K562 (cell line): ENCODE results near the gene TFPI. TPM values are rescaled to one million over a fixed set of nuclear protein-coding genes. Genes with fewer than 3 reads are reported as not detected.
A peak's percentile ranks its signal among the peaks of the same experiment; 100 is the strongest.

ENCODE experiments used
- BRF1 ChIP-seq: IDR thresholded peaks from 3 replicates; pipeline ENCODE4 v1.6.1; 2011; ENCODE audit warnings: borderline replicate concordance, mild to moderate bottlenecking; ENCODE audit not compliant: insufficient read length; ENCODE audit errors: extremely low read depth
- CBFA2T3 ChIP-seq: fragments of 450-650 bp; IDR thresholded peaks from 2 replicates; pipeline ENCODE4 v1.6.1; 2017
- DACH1 ChIP-seq: fragments of 450-650 bp; IDR thresholded peaks from 2 replicates; pipeline ENCODE4 v1.6.1; 2018; ENCODE audit not compliant: partially characterized antibody
- E2F3 ChIP-seq: fragments of 250-450 bp; sonication (Bioruptor Pico); IDR thresholded peaks from 2 replicates; pipeline ENCODE4 v1.4.0; 2020; ENCODE audit warnings: mild to moderate bottlenecking
- HCFC1 ChIP-seq: IDR thresholded peaks from 2 replicates; pipeline ENCODE4 v1.6.1; 2012; ENCODE audit warnings: low read depth, low read length, improper control_type of control experiment
- LARP7 ChIP-seq: fragments of 450-650 bp; IDR thresholded peaks from 2 replicates; pipeline ENCODE4 v1.6.1; 2016
- NFXL1 ChIP-seq: fragments of 450-650 bp; formaldehyde crosslinking; IDR thresholded peaks from 2 replicates; pipeline ENCODE4 v1.4.0; 2021; ENCODE audit warnings: mild to moderate bottlenecking
- POLR3A ChIP-seq: IDR thresholded peaks from 2 replicates; pipeline ENCODE4 v1.6.1; 2011; ENCODE audit warnings: borderline replicate concordance, mild to moderate bottlenecking, moderate library complexity; ENCODE audit not compliant: insufficient read length, insufficient read depth; ENCODE audit errors: extremely low read depth
- RBM14 ChIP-seq: fragments of 200-400 bp; formaldehyde crosslinking; IDR thresholded peaks from 2 replicates; pipeline ENCODE4 v1.6.1; 2018; ENCODE audit warnings: low read depth, mild to moderate bottlenecking, low read length, moderate library complexity, borderline replicate concordance; ENCODE audit not compliant: insufficient read depth
- ZEB2 ChIP-seq: fragments of 450-650 bp; IDR thresholded peaks from 2 replicates; pipeline ENCODE4 v1.6.1; 2016
- ZFX ChIP-seq: sonication (generic); formaldehyde crosslinking; IDR thresholded peaks from 2 replicates; pipeline ENCODE4 v1.8.0; 2022; ENCODE audit warnings: mild to moderate bottlenecking, missing genetic modification reagents, moderate library complexity
- ZNF175 ChIP-seq: fragments of 200-800 bp; sonication (Bioruptor generic); IDR thresholded peaks from 2 replicates; pipeline ENCODE4 v1.6.1; 2016; ENCODE audit warnings: low read depth, mild to moderate bottlenecking, missing genetic modification characterization, missing compliant biosample characterization
- ZNF778 ChIP-seq: fragments of 450-650 bp; formaldehyde crosslinking; IDR thresholded peaks from 2 replicates; pipeline ENCODE4 v1.4.0; 2020; ENCODE audit warnings: mild to moderate bottlenecking, moderate library complexity
- polyA plus RNA-seq, 8 experiments: library from polyadenylated mRNA; depleted of rRNA in 4 of 8; stranded (reverse) in 5 of 8; unstranded in 3 of 8; fragments of >200 nt; fragmentation: Nextera tagmentation in 2 of 8; fragmentation: Illumina TruSeq in 1 of 8; extraction: Ambion mirVana in 2 of 8; extraction: Trizol in 1 of 8; gene quantifications; 2 replicates each; pipeline versions ENCODE4 v1.2.1 to v1.2.3, GENCODE V29; 2011 to 2014; ENCODE audit warnings: inconsistent platforms in 1 of 8, missing spikeins in 1 of 8
- total RNA-seq, 7 experiments: library from RNA; depleted of rRNA in 6 of 7; stranded (reverse); fragments of >200 nt in 6 of 7; fragmentation: Illumina TruSeq in 2 of 7; extraction: Trizol in 2 of 7; gene quantifications; 2 replicates each; pipeline versions ENCODE4 v1.2.1 to v1.2.3, GENCODE V29; 2011 to 2021; ENCODE audit warnings: low replicate concordance in 1 of 7
- TF ChIP-seq, protein P1 (sequence below): fragments of 250-450 bp; sonication (Bioruptor Pico); IDR thresholded peaks from 2 replicates; pipeline ENCODE4 v1.4.0; 2020
- TF ChIP-seq, protein P2 (sequence below): fragments of 250-450 bp; sonication (Bioruptor Pico); IDR thresholded peaks from 2 replicates; pipeline ENCODE4 v1.4.0; 2020; ENCODE audit warnings: mild to moderate bottlenecking, moderate library complexity, borderline replicate concordance
- TF ChIP-seq, protein P3 (sequence below): fragments of 450-650 bp; IDR thresholded peaks from 2 replicates; pipeline ENCODE4 v1.6.1; 2016; ENCODE audit warnings: antibody characterized with exemption

TFPI gene
- total and polyA plus RNA-seq, 9 of the 15 experiments (the other 6 are each of a cell fraction or from before 2014, with no cell fraction given) = 53.5 to 219 (median 100) TPM

DNA sequence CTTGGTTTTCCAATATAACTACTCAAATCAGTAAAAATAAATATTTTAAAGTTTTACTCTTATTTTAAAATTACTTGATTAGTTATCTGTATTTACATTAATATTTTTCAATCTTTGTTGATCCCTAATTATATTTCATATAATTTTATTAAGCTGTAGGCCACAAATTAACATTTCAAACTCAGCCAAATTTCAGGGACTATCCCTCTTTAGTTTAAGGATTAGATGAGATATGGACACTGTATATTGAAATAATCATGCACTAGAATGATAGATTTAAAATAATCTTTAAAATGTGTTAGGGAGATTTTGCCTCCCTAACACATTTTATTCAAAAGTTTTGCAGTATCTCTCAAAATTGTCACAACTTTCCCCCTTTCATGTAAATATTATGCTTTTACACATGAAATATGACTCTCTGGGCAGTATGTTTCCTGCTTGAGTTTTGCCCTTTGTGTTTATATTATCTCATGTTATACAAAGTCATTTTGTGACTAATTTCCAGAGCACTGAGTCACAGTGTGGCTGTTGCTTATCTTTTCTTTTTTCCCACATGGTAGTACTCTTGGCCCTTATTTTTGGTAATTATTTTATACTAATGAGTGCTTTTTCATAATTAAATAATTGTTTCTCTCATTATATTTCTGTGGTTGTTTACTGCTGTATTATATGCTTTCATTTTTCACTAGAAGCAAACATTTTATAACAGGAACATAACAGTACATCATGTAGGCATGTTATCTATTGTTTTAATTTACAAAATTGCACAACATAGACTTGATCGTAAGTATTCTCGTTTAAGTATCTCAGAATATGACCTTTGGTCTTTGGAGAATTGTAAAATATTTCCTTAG lies 1.2 kb downstream of the TFPI start (continued):
- TF ChIP-seq E2F3 (CRISPR knock-in tag) (no peak), ZEB2 (0 out of 2 replicates have a peak, but pooled peaks have one; percentile 17), POLR3A (no peak), ZFX (no peak; the same call in 1 of the 2 replicates), LARP7 (peak; percentile 64; the same call in 1 of the 2 replicates), DACH1 (peak; percentile 80), RBM14 (no peak), HCFC1 (no peak), ZNF778 (CRISPR knock-in tag) (no peak), BRF1 (no peak), CBFA2T3 (peak; percentile 65), ZNF175 (no peak), NFXL1 (CRISPR knock-in tag) (no peak)
- TF ChIP-seq, protein P1, sequence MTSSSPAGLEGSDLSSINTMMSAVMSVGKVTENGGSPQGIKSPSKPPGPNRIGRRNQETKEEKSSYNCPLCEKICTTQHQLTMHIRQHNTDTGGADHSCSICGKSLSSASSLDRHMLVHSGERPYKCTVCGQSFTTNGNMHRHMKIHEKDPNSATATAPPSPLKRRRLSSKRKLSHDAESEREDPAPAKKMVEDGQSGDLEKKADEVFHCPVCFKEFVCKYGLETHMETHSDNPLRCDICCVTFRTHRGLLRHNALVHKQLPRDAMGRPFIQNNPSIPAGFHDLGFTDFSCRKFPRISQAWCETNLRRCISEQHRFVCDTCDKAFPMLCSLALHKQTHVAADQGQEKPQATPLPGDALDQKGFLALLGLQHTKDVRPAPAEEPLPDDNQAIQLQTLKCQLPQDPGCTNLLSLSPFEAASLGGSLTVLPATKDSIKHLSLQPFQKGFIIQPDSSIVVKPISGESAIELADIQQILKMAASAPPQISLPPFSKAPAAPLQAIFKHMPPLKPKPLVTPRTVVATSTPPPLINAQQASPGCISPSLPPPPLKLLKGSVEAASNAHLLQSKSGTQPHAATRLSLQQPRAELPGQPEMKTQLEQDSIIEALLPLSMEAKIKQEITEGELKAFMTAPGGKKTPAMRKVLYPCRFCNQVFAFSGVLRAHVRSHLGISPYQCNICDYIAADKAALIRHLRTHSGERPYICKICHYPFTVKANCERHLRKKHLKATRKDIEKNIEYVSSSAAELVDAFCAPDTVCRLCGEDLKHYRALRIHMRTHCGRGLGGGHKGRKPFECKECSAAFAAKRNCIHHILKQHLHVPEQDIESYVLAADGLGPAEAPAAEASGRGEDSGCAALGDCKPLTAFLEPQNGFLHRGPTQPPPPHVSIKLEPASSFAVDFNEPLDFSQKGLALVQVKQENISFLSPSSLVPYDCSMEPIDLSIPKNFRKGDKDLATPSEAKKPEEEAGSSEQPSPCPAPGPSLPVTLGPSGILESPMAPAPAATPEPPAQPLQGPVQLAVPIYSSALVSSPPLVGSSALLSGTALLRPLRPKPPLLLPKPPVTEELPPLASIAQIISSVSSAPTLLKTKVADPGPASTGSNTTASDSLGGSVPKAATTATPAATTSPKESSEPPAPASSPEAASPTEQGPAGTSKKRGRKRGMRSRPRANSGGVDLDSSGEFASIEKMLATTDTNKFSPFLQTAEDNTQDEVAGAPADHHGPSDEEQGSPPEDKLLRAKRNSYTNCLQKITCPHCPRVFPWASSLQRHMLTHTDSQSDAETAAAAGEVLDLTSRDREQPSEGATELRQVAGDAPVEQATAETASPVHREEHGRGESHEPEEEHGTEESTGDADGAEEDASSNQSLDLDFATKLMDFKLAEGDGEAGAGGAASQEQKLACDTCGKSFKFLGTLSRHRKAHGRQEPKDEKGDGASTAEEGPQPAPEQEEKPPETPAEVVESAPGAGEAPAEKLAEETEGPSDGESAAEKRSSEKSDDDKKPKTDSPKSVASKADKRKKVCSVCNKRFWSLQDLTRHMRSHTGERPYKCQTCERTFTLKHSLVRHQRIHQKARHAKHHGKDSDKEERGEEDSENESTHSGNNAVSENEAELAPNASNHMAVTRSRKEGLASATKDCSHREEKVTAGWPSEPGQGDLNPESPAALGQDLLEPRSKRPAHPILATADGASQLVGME (CRISPR knock-in tag) = no peak
- TF ChIP-seq, protein P2, sequence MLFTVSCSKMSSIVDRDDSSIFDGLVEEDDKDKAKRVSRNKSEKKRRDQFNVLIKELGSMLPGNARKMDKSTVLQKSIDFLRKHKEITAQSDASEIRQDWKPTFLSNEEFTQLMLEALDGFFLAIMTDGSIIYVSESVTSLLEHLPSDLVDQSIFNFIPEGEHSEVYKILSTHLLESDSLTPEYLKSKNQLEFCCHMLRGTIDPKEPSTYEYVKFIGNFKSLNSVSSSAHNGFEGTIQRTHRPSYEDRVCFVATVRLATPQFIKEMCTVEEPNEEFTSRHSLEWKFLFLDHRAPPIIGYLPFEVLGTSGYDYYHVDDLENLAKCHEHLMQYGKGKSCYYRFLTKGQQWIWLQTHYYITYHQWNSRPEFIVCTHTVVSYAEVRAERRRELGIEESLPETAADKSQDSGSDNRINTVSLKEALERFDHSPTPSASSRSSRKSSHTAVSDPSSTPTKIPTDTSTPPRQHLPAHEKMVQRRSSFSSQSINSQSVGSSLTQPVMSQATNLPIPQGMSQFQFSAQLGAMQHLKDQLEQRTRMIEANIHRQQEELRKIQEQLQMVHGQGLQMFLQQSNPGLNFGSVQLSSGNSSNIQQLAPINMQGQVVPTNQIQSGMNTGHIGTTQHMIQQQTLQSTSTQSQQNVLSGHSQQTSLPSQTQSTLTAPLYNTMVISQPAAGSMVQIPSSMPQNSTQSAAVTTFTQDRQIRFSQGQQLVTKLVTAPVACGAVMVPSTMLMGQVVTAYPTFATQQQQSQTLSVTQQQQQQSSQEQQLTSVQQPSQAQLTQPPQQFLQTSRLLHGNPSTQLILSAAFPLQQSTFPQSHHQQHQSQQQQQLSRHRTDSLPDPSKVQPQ = no peak
- TF ChIP-seq, protein P3, sequence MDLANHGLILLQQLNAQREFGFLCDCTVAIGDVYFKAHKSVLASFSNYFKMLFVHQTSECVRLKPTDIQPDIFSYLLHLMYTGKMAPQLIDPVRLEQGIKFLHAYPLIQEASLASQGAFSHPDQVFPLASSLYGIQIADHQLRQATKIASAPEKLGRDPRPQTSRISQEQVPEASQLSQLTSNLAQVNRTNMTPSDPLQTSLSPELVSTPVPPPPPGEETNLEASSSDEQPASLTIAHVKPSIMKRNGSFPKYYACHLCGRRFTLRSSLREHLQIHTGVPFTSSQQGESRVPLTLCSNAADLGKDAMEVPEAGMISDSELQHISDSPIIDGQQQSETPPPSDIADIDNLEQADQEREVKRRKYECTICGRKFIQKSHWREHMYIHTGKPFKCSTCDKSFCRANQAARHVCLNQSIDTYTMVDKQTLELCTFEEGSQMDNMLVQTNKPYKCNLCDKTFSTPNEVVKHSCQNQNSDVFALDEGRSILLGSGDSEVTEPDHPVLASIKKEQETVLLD = no peak
